Measurements from ENCODE around the gene ANTXR2. TPM values are rescaled to one million over a fixed set of nuclear protein-coding genes. Genes with fewer than 3 reads are reported as not detected.

The ANTXR2 gene
- total RNA-seq, 2 donors from 2014 or later = 58.0 to 58.9 TPM

DNA sequence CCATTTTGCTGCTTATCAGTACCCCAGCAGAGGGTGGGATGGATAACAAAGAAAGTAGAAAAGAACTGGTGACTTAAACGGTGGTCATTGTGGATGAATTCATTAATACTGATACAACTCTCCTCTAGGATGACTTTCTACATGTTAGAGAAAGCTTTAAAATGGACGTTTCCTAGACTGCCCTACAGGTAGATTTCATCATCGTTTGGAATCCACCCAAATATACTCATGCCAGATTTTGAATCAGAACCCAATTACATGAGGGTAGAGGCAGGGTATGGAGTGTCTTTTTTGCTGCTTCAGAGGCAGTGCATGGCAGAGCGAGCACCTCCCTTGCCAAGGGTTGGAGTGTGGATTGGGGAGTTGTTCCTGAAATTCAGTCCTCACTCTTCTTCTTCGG lies 13.3 kb upstream of the ANTXR2 start:
- H3K4me3 Mint-ChIP-seq = no peak overlapping the region
- no peaks in the 10 kb centered on the region for H3K4me1 Mint-ChIP-seq
- no peak overlapping the region for H3K27ac Mint-ChIP-seq
- H3K36me3 Mint-ChIP-seq (ENCODE audit: low read depth) = no peaks in the 10 kb centered on the region
- ATAC-seq (no peak), DNase-seq (no peak)
- H3K27me3 Mint-ChIP-seq = peaks cover 9% of the 10 kb centered on the region
- no peaks in the 10 kb centered on the region for H3K9me3 ChIP-seq (ENCODE audit: control insufficient read depth, low read length, poor library complexity, severe bottlenecking)

DNA sequence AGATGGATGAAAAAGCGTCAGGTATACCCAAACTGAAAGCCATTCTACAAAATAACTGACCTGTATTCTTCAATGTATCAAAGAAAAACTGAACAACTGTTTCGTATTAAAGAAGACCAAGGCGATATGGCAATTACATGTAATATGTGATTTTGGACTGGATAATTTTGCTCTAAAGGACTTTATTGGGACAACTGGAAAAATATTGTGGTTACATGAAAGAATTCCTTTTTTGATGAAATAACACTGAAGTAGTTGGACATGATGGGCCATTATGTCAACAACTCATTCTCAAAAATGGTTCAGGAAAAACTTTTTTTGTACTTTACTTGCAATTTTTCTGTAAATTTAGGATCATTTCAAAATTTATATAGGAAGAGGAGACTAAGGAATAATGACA lies 12.1 kb upstream of the ANTXR2 start:
- no peak overlapping the region for H3K4me3 Mint-ChIP-seq
- H3K36me3 Mint-ChIP-seq (ENCODE audit: low read depth) = no peaks in the 10 kb centered on the region
- peaks cover 9% of the 10 kb centered on the region for H3K27me3 Mint-ChIP-seq
- no peaks in the 10 kb centered on the region for H3K9me3 ChIP-seq (ENCODE audit: control insufficient read depth, low read length, poor library complexity, severe bottlenecking)
- DNase-seq (no peak), ATAC-seq (no peak)
- H3K27ac Mint-ChIP-seq = no peak overlapping the region
- H3K4me1 Mint-ChIP-seq = no peaks in the 10 kb centered on the region

DNA sequence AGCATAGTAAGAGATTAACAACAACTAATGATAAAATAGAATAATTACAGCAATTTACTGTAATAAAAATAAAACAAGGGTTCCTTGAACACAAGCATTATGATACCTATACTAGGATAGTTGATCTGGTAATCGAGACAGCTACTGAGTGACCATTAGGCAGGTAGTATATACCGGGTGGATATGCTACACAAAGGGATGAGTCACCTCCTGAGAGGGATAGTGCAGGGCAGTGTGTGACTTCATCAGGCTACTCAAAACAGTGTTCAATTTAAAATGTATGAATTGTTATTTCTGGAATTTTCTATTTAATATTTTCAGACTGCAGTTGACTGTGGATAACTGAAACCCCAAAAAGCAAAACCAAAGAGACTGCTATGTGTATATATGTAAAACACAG lies 9.7 kb upstream of the ANTXR2 start:
- peaks cover 9% of the 10 kb centered on the region for H3K27me3 Mint-ChIP-seq
- ATAC-seq = no peak

DNA sequence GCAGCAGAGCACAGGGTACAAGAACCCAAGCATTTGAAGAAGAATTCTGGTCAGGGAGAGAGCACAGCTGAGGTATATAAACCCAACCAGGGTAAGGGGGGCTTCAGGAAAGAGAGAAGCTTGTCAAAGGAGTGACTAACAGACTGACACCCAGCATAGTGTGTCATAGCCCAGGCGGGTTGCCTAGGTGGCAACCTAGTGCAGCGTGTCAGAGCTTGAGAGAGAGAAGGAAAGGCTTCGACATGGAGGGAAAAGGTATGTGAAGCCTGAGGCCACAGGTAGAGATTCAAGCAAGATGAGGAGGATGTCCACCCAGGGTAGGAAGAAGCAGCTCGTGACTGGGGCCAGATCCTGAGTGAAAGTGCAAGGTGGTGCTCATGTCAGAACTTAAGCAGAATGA lies 8.5 kb upstream of the ANTXR2 start:
- no peak for DNase-seq
- ATAC-seq = no peak

More for the DNA sequence above, 9.7 kb upstream of the ANTXR2 start:
- no peak for DNase-seq
- peaks cover under 1% of the 10 kb centered on the region for H3K4me1 Mint-ChIP-seq
- no peaks in the 10 kb centered on the region for H3K9me3 ChIP-seq (ENCODE audit: control insufficient read depth, low read length, poor library complexity, severe bottlenecking)
- H3K36me3 Mint-ChIP-seq (ENCODE audit: low read depth) = no peaks in the 10 kb centered on the region
- no peak overlapping the region for H3K27ac Mint-ChIP-seq
- H3K4me3 Mint-ChIP-seq = no peak overlapping the region

DNA sequence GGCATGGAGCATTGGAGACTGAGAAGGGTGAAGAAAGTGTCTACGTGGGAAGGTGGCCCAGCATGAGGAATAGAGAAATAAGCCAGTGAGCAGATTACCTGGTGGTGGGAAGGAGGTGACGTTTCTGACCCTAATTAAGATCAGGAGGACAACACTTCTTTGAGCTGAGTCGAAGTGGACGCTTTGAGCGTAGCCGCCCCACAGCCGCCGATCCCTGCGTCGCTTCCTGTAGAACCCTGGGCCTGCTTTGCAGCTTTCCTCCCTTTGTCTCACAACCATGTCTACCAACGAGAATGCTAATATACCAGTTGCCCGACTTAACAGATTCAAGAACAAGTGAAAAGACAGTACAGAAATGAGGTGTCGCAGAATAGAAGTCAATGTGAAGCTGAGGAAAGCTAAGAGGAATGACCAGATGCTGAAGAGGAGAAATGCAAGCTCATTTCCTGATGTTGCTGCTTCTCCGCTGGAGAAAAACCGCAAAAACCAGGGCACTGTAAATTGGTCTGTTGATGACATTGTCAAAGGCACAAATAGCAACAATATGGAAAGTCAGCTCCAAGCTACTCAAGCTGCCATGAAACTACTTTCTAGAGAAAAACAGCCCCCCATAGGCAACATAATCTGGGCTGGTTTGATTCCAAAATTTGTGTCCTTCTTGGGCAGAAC lies 6.4 kb upstream of the ANTXR2 start:
- ATAC-seq (no peak), DNase-seq (no peak)
- Mint-ChIP-seq H3K27me3 (no peaks in the 10 kb centered on the region), H3K36me3 (ENCODE audit: low read depth) (no peaks in the 10 kb centered on the region), H3K4me1 (peaks cover 18% of the 10 kb centered on the region), H3K4me3 (no peak overlapping the region), H3K27ac (no peak overlapping the region)
- no peaks in the 10 kb centered on the region for H3K9me3 ChIP-seq (ENCODE audit: control insufficient read depth, low read length, poor library complexity, severe bottlenecking)

More for the DNA sequence above, 8.5 kb upstream of the ANTXR2 start:
- Mint-ChIP-seq H3K27ac (no peak overlapping the region), H3K4me3 (no peak overlapping the region), H3K36me3 (ENCODE audit: low read depth) (no peaks in the 10 kb centered on the region), H3K27me3 (peaks cover 5% of the 10 kb centered on the region), H3K4me1 (peaks cover 4% of the 10 kb centered on the region)
- no peaks in the 10 kb centered on the region for H3K9me3 ChIP-seq (ENCODE audit: control insufficient read depth, low read length, poor library complexity, severe bottlenecking)

GRCh38 chr4:80078346-80079092 lies 5.5 kb upstream of the ANTXR2 start:
- DNase-seq (no peak), ATAC-seq (no peak)
- Mint-ChIP-seq H3K4me1 (peaks cover 26% of the 10 kb centered on the region), H3K36me3 (ENCODE audit: low read depth) (no peaks in the 10 kb centered on the region), H3K4me3 (no peak overlapping the region), H3K27ac (peak overlapping the region; percentile 0), H3K27me3 (no peaks in the 10 kb centered on the region)
- no peaks in the 10 kb centered on the region for H3K9me3 ChIP-seq (ENCODE audit: control insufficient read depth, low read length, poor library complexity, severe bottlenecking)

DNA sequence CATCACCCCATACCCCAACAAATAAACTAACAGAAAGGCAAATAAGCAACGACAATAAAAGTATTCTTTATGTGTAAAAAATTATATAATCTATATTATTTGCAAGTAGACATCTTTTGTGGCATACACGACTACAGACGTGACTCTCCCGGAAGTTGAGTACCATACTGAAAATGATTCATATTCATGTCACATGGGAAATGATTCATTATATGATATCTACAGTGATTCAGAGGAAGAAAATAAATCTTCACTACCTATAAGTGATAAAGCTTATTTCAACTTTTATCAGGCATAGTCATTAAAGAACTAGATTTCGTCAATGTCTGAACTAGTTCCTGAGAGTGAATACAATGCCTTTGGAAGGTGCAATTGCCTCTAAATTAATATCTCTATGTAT lies 4.6 kb upstream of the ANTXR2 start:
- no peak overlapping the region for H3K4me3 Mint-ChIP-seq
- peaks cover 26% of the 10 kb centered on the region for H3K4me1 Mint-ChIP-seq
- H3K9me3 ChIP-seq (ENCODE audit: control insufficient read depth, low read length, poor library complexity, severe bottlenecking) = no peaks in the 10 kb centered on the region
- H3K36me3 Mint-ChIP-seq (ENCODE audit: low read depth) = peaks cover 4% of the 10 kb centered on the region
- DNase-seq = no peak
- no peaks in the 10 kb centered on the region for H3K27me3 Mint-ChIP-seq
- peak overlapping the region; percentile 0 for H3K27ac Mint-ChIP-seq
- peak; percentile 16 for ATAC-seq

DNA sequence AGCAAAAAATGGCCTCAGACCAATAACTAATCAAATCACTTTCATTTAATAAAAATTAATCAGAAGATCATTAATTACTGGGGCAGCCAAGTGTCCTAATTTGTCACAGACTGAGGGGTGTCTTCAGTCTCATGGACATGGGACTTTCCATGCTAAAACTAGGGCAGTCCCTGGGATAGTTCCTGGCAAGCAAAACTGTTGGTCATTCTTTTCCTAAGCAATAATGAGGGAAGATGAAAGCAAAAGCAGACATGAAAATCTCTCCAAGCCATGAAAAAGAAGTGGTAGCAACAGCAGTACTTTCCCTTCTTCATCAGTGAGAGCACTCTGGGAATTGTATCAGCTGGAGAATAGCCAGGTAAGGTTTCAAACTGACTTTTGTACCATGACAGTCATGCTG lies 3.7 kb upstream of the ANTXR2 start:
- DNase-seq = no peak
- no peaks in the 10 kb centered on the region for H3K27me3 Mint-ChIP-seq
- no peak for ATAC-seq
- peak overlapping the region; percentile 99 for H3K27ac Mint-ChIP-seq
- H3K4me1 Mint-ChIP-seq = peaks cover 32% of the 10 kb centered on the region
- no peaks in the 10 kb centered on the region for H3K9me3 ChIP-seq (ENCODE audit: control insufficient read depth, low read length, poor library complexity, severe bottlenecking)
- peaks cover 7% of the 10 kb centered on the region for H3K36me3 Mint-ChIP-seq (ENCODE audit: low read depth)
- H3K4me3 Mint-ChIP-seq = no peak overlapping the region

DNA sequence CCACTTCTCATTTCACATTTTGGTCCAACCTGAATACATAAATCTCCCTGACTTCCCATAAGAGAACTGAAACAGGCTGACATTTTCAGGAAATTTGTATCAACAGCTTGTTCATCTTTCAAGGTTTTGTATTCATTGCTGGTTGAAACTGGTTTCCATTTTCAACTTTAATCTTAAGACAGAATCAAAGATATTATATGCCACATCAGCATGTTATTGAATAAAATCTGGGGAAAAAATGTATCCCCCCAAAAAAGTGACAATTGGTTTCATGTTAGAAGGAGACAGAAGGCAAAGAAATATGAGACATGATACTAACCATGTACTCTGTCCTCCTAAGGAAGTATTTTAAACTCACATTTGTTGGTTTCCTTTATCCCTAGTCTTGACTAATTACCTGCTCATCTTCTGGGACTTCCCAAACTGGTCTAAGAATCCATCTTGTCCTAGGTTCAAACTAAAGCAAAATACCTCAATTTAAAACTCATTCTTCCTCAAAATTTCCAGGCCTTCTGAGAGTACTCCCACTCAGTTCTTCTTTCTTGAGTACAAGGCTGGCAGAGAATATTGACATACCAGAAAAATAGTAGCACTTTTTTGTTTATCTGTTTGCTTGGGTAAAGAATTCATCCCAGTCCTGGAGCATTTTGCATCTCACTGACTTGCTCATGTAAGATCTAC lies 3.1 kb upstream of the ANTXR2 start:
- peak overlapping the region; percentile 99 for H3K27ac Mint-ChIP-seq
- peaks cover 9% of the 10 kb centered on the region for H3K36me3 Mint-ChIP-seq (ENCODE audit: low read depth)
- ATAC-seq (no peak), DNase-seq (no peak)
- H3K27me3 Mint-ChIP-seq = no peaks in the 10 kb centered on the region
- H3K4me1 Mint-ChIP-seq = peaks cover 36% of the 10 kb centered on the region
- H3K4me3 Mint-ChIP-seq = no peak overlapping the region
- no peaks in the 10 kb centered on the region for H3K9me3 ChIP-seq (ENCODE audit: control insufficient read depth, low read length, poor library complexity, severe bottlenecking)

DNA sequence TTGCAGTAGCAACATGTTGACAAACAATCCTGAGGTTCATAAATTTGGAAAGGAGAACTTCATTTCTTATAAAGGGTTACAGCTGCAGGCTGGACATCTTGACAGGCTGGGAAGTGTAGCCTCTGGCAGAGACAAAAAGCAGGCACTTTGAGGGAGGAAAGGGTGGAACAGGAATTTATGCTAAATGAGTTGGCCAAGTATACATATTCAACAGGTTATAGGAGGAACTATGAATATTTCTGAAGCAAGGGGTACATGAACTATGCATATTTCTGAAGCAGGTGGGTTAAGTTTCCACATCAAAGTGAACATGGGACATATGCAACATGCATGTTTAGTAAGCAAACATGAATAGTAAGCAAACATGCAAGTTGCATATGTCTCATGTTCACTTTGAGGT lies 1.6 kb upstream of the ANTXR2 start:
- H3K9me3 ChIP-seq (ENCODE audit: control insufficient read depth, low read length, poor library complexity, severe bottlenecking) = no peaks in the 10 kb centered on the region
- ATAC-seq (no peak), DNase-seq (no peak)
- H3K27me3 Mint-ChIP-seq = no peaks in the 10 kb centered on the region
- H3K4me3 Mint-ChIP-seq = no peak overlapping the region
- peaks cover 9% of the 10 kb centered on the region for H3K36me3 Mint-ChIP-seq (ENCODE audit: low read depth)
- H3K27ac Mint-ChIP-seq = peak overlapping the region; percentile 99
- H3K4me1 Mint-ChIP-seq = peaks cover 41% of the 10 kb centered on the region

- H3K27me3 Mint-ChIP-seq = no peaks in the 10 kb centered on the region
- peaks cover 46% of the 10 kb centered on the region for H3K4me1 Mint-ChIP-seq
- H3K4me3 Mint-ChIP-seq = peak overlapping the region; percentile 97
- H3K36me3 Mint-ChIP-seq (ENCODE audit: low read depth) = peaks cover 9% of the 10 kb centered on the region
- H3K27ac Mint-ChIP-seq = peak overlapping the region; percentile 99
- no peak for ATAC-seq
- H3K9me3 ChIP-seq (ENCODE audit: control insufficient read depth, low read length, poor library complexity, severe bottlenecking) = no peaks in the 10 kb centered on the region
- no peak for DNase-seq
Measured at GRCh38 chr4:80074069-80074468, 1.0 kb upstream of the ANTXR2 start.

DNA sequence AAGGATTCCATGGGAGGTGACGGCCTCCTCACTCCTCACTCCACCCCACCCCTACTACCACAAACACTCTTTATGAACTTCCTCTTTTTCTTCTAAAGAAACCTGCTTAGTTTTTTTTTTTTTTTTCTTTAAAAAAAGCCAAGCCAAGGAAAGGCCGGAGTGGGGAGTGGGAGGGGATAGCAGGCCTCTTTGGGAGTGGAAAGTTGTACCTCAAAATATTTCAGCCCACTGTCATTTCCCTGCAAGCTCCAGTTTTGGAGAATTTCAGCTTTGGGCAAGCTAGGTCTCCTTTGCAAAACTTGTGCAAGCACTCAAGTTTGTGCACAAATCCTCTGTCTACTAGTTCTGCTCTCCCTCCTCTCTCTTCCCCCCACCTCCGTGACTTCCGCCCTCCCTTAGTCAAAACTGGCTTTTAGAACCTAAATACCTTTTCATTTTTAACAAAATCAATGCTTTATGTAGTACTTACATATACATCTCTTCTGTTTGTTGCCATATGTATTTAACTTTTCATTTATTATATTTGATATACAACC lies 512 bp upstream of the ANTXR2 start:
- peak; percentile 52 for ATAC-seq
- Mint-ChIP-seq H3K27me3 (no peaks in the 10 kb centered on the region), H3K27ac (peak overlapping the region; percentile 99), H3K36me3 (ENCODE audit: low read depth) (peaks cover 9% of the 10 kb centered on the region), H3K4me3 (peak overlapping the region; percentile 97), H3K4me1 (peaks cover 49% of the 10 kb centered on the region)
- no peak for DNase-seq
- H3K9me3 ChIP-seq (ENCODE audit: control insufficient read depth, low read length, poor library complexity, severe bottlenecking) = no peaks in the 10 kb centered on the region

DNA sequence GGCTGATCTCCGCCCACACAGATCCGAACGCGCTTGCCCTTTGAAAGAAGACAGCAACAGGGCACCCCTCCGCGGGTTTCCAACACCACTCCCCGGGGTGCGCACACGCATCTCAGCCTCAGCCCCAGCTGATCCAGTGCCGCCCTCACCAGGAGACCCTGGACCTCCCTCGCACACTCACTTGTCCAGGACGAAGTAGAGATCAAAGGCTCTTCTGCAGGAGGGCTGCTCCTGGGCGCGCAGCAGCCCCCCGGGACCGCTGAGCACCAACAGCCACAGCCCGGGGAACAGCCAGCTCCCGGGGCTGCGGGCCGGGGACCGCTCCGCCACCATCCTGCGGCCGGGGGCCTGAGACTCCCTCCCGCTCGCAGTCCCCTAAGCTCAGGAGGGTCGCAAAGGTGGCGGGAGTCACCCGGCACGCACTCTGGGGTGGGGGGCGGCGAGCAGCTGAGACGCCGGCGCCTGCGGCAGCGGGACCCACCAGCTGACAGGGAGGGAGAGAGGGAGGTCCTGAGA lies 743 bp downstream of the ANTXR2 start:
- DNase-seq (peak; percentile 38 to 54 (median 39)), ATAC-seq (peak; percentile 64)
- peak overlapping the region; percentile 97 for H3K4me3 Mint-ChIP-seq
- H3K27me3 Mint-ChIP-seq = no peaks in the 10 kb centered on the region
- H3K4me1 Mint-ChIP-seq = peaks cover 49% of the 10 kb centered on the region
- peak overlapping the region; percentile 99 for H3K27ac Mint-ChIP-seq
- peaks cover 13% of the 10 kb centered on the region for H3K36me3 Mint-ChIP-seq (ENCODE audit: low read depth)
- no peaks in the 10 kb centered on the region for H3K9me3 ChIP-seq (ENCODE audit: control insufficient read depth, low read length, poor library complexity, severe bottlenecking)
